A549 (cell line): ENCODE data around the gene RELL1. TPM values are rescaled to one million over a fixed set of nuclear protein-coding genes. Genes with fewer than 3 reads are reported as not detected.
A peak's percentile ranks its signal among the peaks of the same experiment; 100 is the strongest.

Experiments used
- ATAC-seq, 2 experiments: fragments of 200-7000 bp in 1 of 2; fragments of >200 bp in 1 of 2; cut with Nextera tagmentation in 1 of 2; cut with Tn5 transposase in 1 of 2; 3 replicates each; pipeline versions ENCODE4 v1.8.0 to v1.9.1; 2018 to 2020; ENCODE audit warnings: mild to moderate bottlenecking in 1 of 2, moderate library complexity in 1 of 2
- CTCF ChIA-PET: fragments of 300-600 bp; sonication (Branson Sonifier 250); formaldehyde crosslinking; extraction: SDS; loops from one replicate; lab custom pipeline; 2021; ENCODE audit warnings: antibody characterized with exemption, inconsistent platforms; lab: Yijun Ruan, JAX
- POLR2A ChIA-PET: fragments of 350-600 bp; formaldehyde crosslinking; extraction: SDS; loops from one replicate; lab custom pipeline; 2021; ENCODE audit warnings: antibody characterized with exemption, inconsistent platforms; lab: Yijun Ruan, JAX
- DNase-seq, 2 experiments: peaks; one replicate each; pipeline versions ENCODE4 v3.0.0 to v3.0.0-alpha.2; 2011 to 2016; ENCODE audit warnings: low read depth in 1 of 2, low spot score in 1 of 2
- FAIRE-seq: peaks from 2 replicates; lab custom pipeline; 2011; peaks lifted over from hg19 to GRCh38; lab: Jason Lieb, UNC
- H3K27ac ChIP-seq, 2 experiments: fragments of >200 bp; sonication (Bioruptor Twin); formaldehyde crosslinking; 3 replicates each; pipeline ENCODE4 v1.5.1; 2016 to 2017
- H3K4me1 ChIP-seq: fragments of >200 bp; sonication (Bioruptor Twin); formaldehyde crosslinking; 3 replicates; pipeline ENCODE4 v1.6.1; 2016
- H3K4me2 ChIP-seq: fragments of >200 bp; sonication (Bioruptor Twin); formaldehyde crosslinking; 3 replicates; pipeline ENCODE4 v1.6.1; 2016
- H3K4me3 ChIP-seq: fragments of >200 bp; sonication (Bioruptor Twin); formaldehyde crosslinking; 3 replicates; pipeline ENCODE4 v1.5.1; 2016
- H3K9me3 ChIP-seq: fragments of >200 bp; sonication (Bioruptor Twin); formaldehyde crosslinking; 3 replicates; pipeline ENCODE4 v1.6.1; 2016
- CHD2 ChIP-seq: fragments of 150-350 bp; IDR thresholded peaks from 2 replicates; pipeline ENCODE4 v1.6.1; 2014; ENCODE audit warnings: low read length; ENCODE audit not compliant: partially characterized antibody
- EHMT2 ChIP-seq: fragments of 200-600 bp; sonication (generic); IDR thresholded peaks from 2 replicates; pipeline ENCODE4 v1.6.1; 2016; ENCODE audit warnings: antibody characterized with exemption, low read depth, mild to moderate bottlenecking, moderate library complexity
- ESRRA ChIP-seq: fragments of 150-350 bp; IDR thresholded peaks from 2 replicates; pipeline ENCODE4 v1.6.1; 2014; ENCODE audit warnings: mild to moderate bottlenecking, low read length, borderline replicate concordance
- HDAC2 ChIP-seq: fragments of 200-600 bp; sonication (generic); IDR thresholded peaks from 2 replicates; pipeline ENCODE4 v1.6.1; 2016
- HEYL ChIP-seq: fragments of 250-450 bp; sonication (Bioruptor Pico); IDR thresholded peaks from 2 replicates; pipeline ENCODE4 v1.8.0; 2021; ENCODE audit warnings: mild to moderate bottlenecking, moderate library complexity
- HMGXB4 ChIP-seq: fragments of 250-450 bp; sonication (Bioruptor Pico); IDR thresholded peaks from 2 replicates; pipeline ENCODE4 v1.5.0; 2021; ENCODE audit warnings: mild to moderate bottlenecking, moderate library complexity, borderline replicate concordance
- HOXA7 ChIP-seq: fragments of 250-450 bp; sonication (Bioruptor Pico); IDR thresholded peaks from 2 replicates; pipeline ENCODE4 v1.5.0; 2020; ENCODE audit warnings: mild to moderate bottlenecking, moderate library complexity
- HOXB5 ChIP-seq: fragments of 250-450 bp; sonication (Bioruptor Pico); IDR thresholded peaks from 2 replicates; pipeline ENCODE4 v1.5.0; 2020; ENCODE audit warnings: mild to moderate bottlenecking, moderate library complexity
- JUNB ChIP-seq: fragments of >200 bp; sonication (Bioruptor Twin); formaldehyde crosslinking; IDR thresholded peaks from 2 replicates; pipeline ENCODE4 v1.6.1; 2016
- MAFK ChIP-seq: fragments of 450-650 bp; IDR thresholded peaks from 2 replicates; pipeline ENCODE4 v1.6.1; 2014; ENCODE audit not compliant: partially characterized antibody
- NFE2L2 ChIP-seq: fragments of 150-350 bp; conservative IDR thresholded peaks from 2 replicates; pipeline ENCODE4 v1.6.1; 2014; ENCODE audit warnings: low read length
- NR3C1 ChIP-seq: fragments of >200 bp; sonication (Bioruptor Twin); formaldehyde crosslinking; IDR thresholded peaks from 3 replicates; pipeline ENCODE4 v1.6.1; 2017
- POLR2A ChIP-seq: IDR thresholded peaks from 2 replicates; pipeline ENCODE4 v1.6.1; 2012; ENCODE audit warnings: mild to moderate bottlenecking, low read length
- POLR2AphosphoS2 ChIP-seq: conservative IDR thresholded peaks from 2 replicates; pipeline ENCODE4 v1.6.1; 2012; ENCODE audit warnings: low read length, improper control_type of control experiment, inconsistent platforms
- RAD21 ChIP-seq, 2 experiments: fragments of >200 bp in 1 of 2; sonication (Bioruptor Twin) in 1 of 2; formaldehyde crosslinking in 1 of 2; IDR thresholded peaks in 1 of 2; conservative IDR thresholded peaks in 1 of 2; 2 replicates in 1 of 2; 3 replicates in 1 of 2; pipeline ENCODE4 v1.6.1; 2012 to 2018; ENCODE audit warnings: inconsistent platforms in 1 of 2
- RCOR1 ChIP-seq: fragments of 150-350 bp; IDR thresholded peaks from 2 replicates; pipeline ENCODE4 v1.6.1; 2014; ENCODE audit warnings: antibody characterized with exemption, low read length, low read depth
- SMC3 ChIP-seq: fragments of >200 bp; sonication (Bioruptor Twin); formaldehyde crosslinking; IDR thresholded peaks from 3 replicates; pipeline ENCODE4 v1.6.1; 2018; ENCODE audit warnings: inconsistent platforms
- ZSCAN20 ChIP-seq: fragments of 250-450 bp; sonication (Bioruptor Pico); IDR thresholded peaks from 2 replicates; pipeline ENCODE4 v1.8.0; 2022; ENCODE audit warnings: mild to moderate bottlenecking, moderate library complexity
- WGBS: methylation state at CpG from one replicate; pipeline ENCODE4 v1.1.6; 2017; ENCODE audit errors: missing lambda C conversion rate; 5-methylcytosine and 5-hydroxymethylcytosine counted together
- polyA plus RNA-seq, 4 experiments: library from polyadenylated mRNA; depleted of rRNA in 3 of 4; stranded (reverse); fragments of >200 nt; fragmentation: RNase III in 1 of 4; extraction: RNeasy Plus Mini Kit Qiagen cat#74134 plus additional on column Dnase treatment in 1 of 4; gene quantifications; 2 replicates in 3 of 4; 3 replicates in 1 of 4; pipeline ENCODE4 v1.2.3, GENCODE V29; 2011 to 2017
- TF ChIP-seq, protein P1 (sequence below): fragments of >200 bp; sonication (Bioruptor Twin); formaldehyde crosslinking; IDR thresholded peaks from 3 replicates; pipeline ENCODE4 v1.6.1; 2016
- TF ChIP-seq, protein P2 (sequence below): IDR thresholded peaks from 2 replicates; pipeline ENCODE4 v1.6.1; 2012; ENCODE audit warnings: low read depth, borderline replicate concordance
- TF ChIP-seq, protein P3 (sequence below): fragments of 450-650 bp; IDR thresholded peaks from 2 replicates; pipeline ENCODE4 v1.6.1; 2014; ENCODE audit warnings: antibody characterized with exemption
- TF ChIP-seq, protein P4 (sequence below): fragments of >200 bp; sonication (Bioruptor Twin); formaldehyde crosslinking; IDR thresholded peaks from 2 replicates; pipeline ENCODE4 v1.6.1; 2016
- TF ChIP-seq, protein P5 (sequence below): IDR thresholded peaks from 2 replicates; pipeline ENCODE4 v1.6.1; 2012

RELL1 gene
- polyA plus RNA-seq, 2 of the 4 experiments (the other 2 are of a cell fraction): 5.0 to 9.6 TPM

- Histone ChIP-seq H3K4me1 (no peaks in the 10 kb centered on the region), H3K27ac (no peak overlapping the region), H3K4me2 (no peak overlapping the region), H3K9me3 (no peaks in the 10 kb centered on the region), H3K4me3 (no peak overlapping the region)
- DNase-seq (no peak), FAIRE-seq (no peak), ATAC-seq (no peak)
- POLR2A ChIA-PET: no interaction called here
- 59% methylated on average over 1 of the region's 1 CpG for WGBS
- no peak for TF ChIP-seq POLR2A
- TF ChIP-seq, protein P1, sequence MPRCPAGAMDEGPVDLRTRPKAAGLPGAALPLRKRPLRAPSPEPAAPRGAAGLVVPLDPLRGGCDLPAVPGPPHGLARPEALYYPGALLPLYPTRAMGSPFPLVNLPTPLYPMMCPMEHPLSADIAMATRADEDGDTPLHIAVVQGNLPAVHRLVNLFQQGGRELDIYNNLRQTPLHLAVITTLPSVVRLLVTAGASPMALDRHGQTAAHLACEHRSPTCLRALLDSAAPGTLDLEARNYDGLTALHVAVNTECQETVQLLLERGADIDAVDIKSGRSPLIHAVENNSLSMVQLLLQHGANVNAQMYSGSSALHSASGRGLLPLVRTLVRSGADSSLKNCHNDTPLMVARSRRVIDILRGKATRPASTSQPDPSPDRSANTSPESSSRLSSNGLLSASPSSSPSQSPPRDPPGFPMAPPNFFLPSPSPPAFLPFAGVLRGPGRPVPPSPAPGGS: no peak
- TF ChIP-seq, protein P2, sequence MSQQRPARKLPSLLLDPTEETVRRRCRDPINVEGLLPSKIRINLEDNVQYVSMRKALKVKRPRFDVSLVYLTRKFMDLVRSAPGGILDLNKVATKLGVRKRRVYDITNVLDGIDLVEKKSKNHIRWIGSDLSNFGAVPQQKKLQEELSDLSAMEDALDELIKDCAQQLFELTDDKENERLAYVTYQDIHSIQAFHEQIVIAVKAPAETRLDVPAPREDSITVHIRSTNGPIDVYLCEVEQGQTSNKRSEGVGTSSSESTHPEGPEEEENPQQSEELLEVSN: no peak
- TF ChIP-seq RAD21 (conservative IDR thresholded peaks at IDR 0.05 in 1 of 2, IDR thresholded peaks at IDR 0.05 in 1 of 2): no peak
- no peak for TF ChIP-seq HMGXB4 (CRISPR knock-in tag)
- TF ChIP-seq NFE2L2: no peak
- TF ChIP-seq RCOR1: no peak
- TF ChIP-seq HOXA7: no peak
- CTCF ChIA-PET: no interaction called here
Observed at GRCh38 chr4:37719021-37719420, 32.8 kb upstream of the RELL1 start.

DNA sequence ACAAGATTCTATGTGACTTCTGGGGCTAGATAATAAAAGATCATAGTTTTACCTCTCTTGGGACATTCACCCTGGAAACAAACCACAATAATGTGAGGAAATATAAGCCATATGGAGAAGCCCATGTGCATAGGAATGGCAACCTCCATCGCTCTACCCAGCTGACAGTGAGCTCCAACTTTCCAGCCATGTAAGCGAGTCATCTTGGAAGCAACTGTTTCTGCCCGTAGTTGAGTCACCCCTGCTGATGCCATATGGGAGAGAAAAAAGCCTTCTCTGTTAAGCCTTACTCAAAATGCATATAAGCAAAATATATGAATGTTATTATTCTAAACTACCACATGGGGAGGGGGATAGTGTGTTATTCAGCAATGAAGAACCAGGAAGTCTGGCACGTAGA is 31.4 kb upstream of the RELL1 start:
- ATAC-seq (peak; percentile 40 to 68; a peak in 3 of 6 replicates), DNase-seq (peak in 1 of 2 experiments; percentile 4), FAIRE-seq (no peak)
- CTCF ChIA-PET: no interaction called here
- POLR2A ChIA-PET: no interaction called here
- 52% methylated on average over 4 of the region's 4 CpGs for whole genome bisulfite sequencing
- Histone ChIP-seq H3K27ac (no peak overlapping the region), H3K4me2 (no peak overlapping the region), H3K4me3 (no peak overlapping the region), H3K4me1 (no peaks in the 10 kb centered on the region), H3K9me3 (no peaks in the 10 kb centered on the region)
- TF ChIP-seq CHD2: no peak
- TF ChIP-seq EHMT2: no peak
- TF ChIP-seq POLR2AphosphoS2: no peak
- TF ChIP-seq NR3C1: no peak
- TF ChIP-seq SMC3: no peak
- no peak for TF ChIP-seq HDAC2
- TF ChIP-seq JUNB: no peak
- no peak for TF ChIP-seq MAFK
- TF ChIP-seq, protein P1: no peak
- no peak for TF ChIP-seq ESRRA

GRCh38 chr4:37715889-37716402 is 29.8 kb upstream of the RELL1 start:
- no peak overlapping the region for H3K4me2 ChIP-seq
- no peak for ATAC-seq
- H3K9me3 ChIP-seq: no peaks in the 10 kb centered on the region
- no peak for DNase-seq
- ChIA-PET CTCF (no interaction called here), POLR2A (no interaction called here)
- TF ChIP-seq HEYL: no peak
- TF ChIP-seq SMC3: no peak
- TF ChIP-seq, protein P3, sequence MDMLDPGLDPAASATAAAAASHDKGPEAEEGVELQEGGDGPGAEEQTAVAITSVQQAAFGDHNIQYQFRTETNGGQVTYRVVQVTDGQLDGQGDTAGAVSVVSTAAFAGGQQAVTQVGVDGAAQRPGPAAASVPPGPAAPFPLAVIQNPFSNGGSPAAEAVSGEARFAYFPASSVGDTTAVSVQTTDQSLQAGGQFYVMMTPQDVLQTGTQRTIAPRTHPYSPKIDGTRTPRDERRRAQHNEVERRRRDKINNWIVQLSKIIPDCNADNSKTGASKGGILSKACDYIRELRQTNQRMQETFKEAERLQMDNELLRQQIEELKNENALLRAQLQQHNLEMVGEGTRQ: no peak
- TF ChIP-seq, protein P4, sequence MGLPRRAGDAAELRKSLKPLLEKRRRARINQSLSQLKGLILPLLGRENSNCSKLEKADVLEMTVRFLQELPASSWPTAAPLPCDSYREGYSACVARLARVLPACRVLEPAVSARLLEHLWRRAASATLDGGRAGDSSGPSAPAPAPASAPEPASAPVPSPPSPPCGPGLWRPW: no peak
- no peak for TF ChIP-seq POLR2A
- no peak for TF ChIP-seq ZSCAN20
- TF ChIP-seq, protein P5, sequence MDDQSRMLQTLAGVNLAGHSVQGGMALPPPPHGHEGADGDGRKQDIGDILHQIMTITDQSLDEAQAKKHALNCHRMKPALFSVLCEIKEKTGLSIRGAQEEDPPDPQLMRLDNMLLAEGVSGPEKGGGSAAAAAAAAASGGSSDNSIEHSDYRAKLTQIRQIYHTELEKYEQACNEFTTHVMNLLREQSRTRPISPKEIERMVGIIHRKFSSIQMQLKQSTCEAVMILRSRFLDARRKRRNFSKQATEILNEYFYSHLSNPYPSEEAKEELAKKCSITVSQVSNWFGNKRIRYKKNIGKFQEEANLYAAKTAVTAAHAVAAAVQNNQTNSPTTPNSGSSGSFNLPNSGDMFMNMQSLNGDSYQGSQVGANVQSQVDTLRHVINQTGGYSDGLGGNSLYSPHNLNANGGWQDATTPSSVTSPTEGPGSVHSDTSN: no peak
- no peak for TF ChIP-seq HOXB5
- TF ChIP-seq, protein P2: no peak
- FAIRE-seq: no peak
- H3K27ac ChIP-seq: no peak overlapping the region
- no peaks in the 10 kb centered on the region for H3K4me1 ChIP-seq
- 49% methylated on average over 4 of the region's 4 CpGs for WGBS
- no peak overlapping the region for H3K4me3 ChIP-seq
